NOMO-1 treated with DMSO at 0.1 percent for 48 hours (cell line): Measurements from ENCODE around the gene CAMSAP3.
A peak's percentile ranks its signal among the peaks of the same experiment; 100 is the strongest.

Source experiments
- DNase-seq: peaks from one replicate; lab custom pipeline; 2025; ENCODE audit not compliant: unreplicated experiment; lab: John Stamatoyannopoulos, UW

Gene CAMSAP3

DNA sequence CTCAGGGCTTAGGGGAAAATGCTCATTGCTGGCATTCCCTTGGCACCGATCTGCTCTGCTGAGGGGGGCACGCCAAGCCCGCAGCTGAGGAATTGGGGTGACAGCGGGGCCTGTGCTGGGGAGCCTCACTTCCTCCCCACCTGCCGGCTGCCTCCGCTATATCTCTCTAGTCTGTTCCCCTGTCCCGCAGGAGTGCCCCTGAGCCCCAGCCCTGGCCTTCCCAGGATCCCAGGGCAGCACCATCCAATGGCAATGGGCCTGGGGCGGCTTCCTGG is 50.7 kb downstream of the CAMSAP3 start:
- no peak for DNase-seq

DNA sequence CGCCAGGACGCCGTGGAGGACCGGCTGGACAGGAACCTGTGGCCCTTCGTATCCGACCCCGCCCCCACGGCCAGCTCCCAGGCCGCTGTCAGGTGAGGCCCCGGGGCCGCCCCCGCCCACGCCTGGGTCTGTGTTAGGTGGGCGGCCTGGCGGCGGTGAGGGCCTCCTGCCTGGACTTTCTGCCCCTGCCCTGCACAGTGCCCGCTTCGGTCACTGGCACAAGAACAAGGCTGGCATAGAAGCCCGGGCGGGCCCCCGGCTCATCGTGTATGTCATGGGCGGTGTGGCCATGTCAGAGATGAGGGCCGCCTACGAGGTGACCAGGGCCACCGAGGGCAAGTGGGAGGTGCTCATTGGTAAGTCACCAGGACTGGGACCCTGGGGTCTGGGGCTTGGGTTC is 51.5 kb downstream of the CAMSAP3 start:
- no peak for DNase-seq

DNA sequence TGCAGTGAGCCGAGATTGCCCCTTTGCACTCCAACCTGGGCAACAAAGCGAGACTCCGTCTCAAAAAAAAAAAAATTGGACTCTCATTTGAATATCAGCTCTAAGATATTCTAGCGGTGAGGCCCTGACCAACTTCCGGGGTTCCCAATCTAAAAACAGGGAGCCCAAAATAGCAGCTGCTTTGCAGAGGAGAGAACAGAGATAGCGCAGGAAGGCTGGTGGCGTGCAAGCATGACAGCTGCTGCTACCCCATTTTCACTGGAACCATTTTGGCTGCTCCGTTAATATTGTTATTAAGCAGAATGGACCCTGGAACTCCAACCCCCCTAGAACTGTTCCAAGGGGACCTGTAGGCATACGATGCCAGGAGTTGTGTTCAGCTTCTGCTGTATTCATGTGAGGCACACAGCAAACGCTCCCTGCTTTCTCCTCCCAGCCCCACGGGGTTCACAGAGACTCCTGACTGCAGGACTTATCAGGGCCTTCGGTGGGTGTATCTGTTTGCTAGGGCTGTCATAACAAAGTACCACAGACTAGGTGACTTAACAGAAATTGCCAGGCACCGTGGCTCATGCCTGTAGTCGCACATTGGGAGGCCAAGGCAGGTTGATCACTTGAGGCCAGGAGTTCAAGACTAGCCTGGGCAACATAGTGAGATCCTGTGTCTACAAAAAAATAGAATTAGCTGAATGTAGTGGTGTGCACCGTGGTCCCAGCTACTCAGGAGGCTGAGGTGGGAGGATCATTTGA is 52.8 kb downstream of the CAMSAP3 start:
- no peak for DNase-seq

GRCh38 chr19:7650148-7650547 is 54.5 kb downstream of the CAMSAP3 start:
- no peak for DNase-seq

GRCh38 chr19:7652061-7652641 is 56.5 kb downstream of the CAMSAP3 start:
- peak; percentile 100 for DNase-seq

DNA sequence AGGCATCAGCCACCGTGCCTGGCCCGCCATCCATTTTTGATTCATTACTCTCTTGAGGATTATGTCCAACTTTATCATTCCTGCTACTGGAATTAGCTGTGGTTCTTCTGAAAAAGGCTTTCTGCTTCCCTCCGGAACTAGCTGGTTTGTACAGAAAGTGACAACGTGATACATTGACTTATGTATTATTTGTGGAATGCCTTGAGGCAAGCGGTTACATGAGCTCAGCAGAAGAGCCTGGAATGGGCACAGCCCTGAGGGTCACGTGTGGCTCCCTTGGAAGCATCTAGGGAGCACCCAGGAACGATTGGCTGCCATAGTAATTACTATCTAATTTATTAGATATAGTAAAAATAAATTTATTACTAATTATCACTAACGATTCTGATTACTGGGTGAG is 58.7 kb downstream of the CAMSAP3 start:
- no peak for DNase-seq

DNA sequence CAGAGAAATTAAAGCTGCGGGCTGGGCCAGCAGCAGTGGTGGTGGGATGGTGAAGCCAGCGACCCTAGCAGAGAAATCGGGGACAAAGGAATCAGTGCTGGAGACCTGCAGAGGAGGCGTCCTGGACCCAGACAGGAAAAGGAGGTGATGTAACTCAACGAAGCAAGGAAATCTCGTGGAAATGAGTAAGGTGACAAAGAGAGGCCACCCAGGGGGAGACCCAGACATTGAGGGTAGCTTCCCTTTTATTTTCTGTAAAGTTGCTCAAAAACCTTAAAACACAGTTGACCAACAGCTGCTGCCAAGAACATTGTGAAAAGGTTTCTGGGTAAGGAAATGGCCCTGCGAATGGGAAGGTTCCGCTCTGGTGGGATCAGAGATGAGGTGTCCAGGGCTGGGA is 59.9 kb downstream of the CAMSAP3 start:
- DNase-seq: peak; percentile 89

DNA sequence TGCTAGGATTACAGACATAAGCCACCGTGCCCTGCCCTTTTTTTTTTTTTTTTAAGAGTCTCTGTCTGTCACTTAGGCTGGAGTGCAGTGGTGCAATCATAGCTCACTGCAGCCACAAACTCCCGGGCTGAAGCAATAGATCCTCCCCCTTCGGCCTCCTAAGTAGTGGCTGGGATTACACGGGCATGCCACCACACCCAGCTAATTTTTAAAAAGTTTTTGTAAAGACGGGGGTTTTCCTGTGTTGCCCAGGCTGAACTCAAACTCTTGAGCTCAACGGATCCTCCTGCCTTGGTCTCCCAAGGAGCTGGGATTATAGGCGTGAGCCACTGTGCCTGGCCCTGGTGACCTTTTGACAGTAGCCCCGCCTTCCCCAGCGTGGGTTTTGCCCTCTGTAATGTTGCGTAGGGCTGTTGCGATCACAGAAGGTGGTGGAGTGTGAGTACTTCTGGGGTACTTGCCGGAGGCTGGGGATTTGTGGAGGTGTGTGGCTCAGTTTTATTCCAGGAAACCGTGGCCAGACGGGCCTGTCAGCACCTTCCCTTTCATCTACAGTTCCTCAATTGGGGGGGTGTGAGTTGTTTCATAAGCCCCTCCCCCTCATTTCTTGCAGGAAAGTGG is 61.6 kb downstream of the CAMSAP3 start:
- DNase-seq: peak; percentile 92

GRCh38 chr19:7658219-7658686 is 62.6 kb downstream of the CAMSAP3 start:
- peak; percentile 45 for DNase-seq

DNA sequence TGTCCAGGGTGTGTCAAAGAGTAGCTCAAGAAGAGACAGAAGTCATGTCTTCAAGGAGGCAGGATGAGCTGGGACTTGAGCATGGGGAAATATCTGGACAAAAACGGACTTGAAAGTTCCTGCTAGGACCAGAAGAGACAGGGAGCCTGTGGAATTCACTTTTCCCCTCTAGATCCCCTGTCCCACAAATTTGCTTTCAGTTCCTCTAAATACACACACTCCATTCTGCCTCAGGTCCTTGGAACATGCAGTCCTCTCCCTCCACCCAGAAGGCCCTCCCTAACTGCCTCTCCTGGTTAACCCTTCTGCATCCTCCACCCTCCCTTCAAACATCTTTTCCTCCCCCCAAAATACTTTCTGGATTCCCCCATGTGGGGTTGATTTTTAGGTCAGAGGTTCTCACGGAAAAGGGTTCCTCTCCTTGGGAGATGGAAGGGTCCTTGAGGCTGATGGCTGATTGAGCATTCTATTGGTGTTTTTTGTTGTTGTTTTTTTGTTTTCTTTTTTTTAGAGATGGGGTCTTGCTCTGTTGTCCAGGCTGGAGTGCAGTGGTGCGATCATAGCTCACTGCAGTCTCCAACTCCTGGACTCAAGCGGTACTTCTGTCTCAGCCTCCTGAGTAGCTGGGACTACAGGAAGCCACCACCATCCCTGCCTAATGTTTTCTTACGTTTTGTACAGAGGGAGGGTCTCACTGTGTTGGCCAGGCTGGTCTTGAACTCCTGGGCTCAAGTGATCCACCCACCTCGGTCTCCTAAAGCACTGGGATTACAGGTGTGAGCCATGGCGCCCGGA is 66.3 kb downstream of the CAMSAP3 start:
- no peak for DNase-seq

DNA sequence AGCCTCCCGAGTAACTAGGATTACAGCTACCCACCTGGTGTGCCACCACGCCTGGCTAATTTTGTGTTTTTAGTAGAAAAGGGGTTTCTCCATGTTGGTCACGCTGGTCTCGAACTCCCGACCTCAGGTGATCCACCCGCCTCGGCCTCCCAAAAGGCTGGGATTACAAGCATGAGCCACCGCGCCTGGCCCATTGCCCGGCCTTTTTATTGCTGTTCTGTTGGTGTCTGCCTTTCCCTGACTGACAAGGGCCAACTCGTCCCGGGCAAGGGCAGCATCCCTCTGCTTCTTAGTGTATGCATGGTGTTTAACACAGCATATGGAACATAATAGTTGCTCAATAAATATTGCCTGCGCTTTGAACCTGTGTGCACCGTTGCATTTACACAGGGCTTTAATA is 67.0 kb downstream of the CAMSAP3 start:
- DNase-seq: no peak

GRCh38 chr19:7663706-7664105 is 68.0 kb downstream of the CAMSAP3 start:
- DNase-seq: no peak

DNA sequence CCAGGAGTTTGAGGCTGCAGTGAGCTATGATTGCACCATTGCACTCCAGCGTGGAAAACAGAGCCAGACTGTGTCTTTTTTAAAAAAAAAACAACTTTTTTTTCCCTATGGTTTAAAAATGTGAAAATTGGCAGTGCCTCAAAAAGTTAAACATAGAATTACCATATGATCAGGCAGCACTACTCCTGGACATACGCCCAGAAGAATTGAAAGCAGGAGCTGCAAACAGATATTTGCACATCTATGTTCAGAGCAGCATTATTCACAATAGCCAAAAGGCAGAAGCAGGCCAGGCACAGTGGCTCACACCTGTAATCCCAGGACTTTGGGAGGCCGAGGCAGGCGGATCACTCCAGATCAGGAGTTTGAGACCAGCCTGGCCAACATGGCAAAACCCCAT is 69.4 kb downstream of the CAMSAP3 start:
- DNase-seq: no peak
